Activated effector memory CD4-positive, alpha-beta T cell treated with Interleukin-2 at 50 U/mL for 16 hours (primary cell): ENCODE measurements around the gene CCDC30.

Source experiments
- DNase-seq: peaks from one replicate; pipeline ENCODE4 v3.0.0-alpha.2; 2020

CCDC30 gene

GRCh38 chr1:42700006-42700405 is 236.9 kb downstream of the CCDC30 start:
- DNase-seq, result no peak

GRCh38 chr1:42703888-42704464 is 240.9 kb downstream of the CCDC30 start:
- DNase-seq, result no peak
